ENCODE results near the gene BARHL2. TPM values are rescaled to one million over a fixed set of nuclear protein-coding genes. Genes with fewer than 3 reads are reported as not detected.
A peak's percentile ranks its signal among the peaks of the same experiment; 100 is the strongest.

BARHL2 gene
- total and polyA plus RNA-seq, 2 donors (not counting 3 experiments of a cell fraction or from before 2014, with no cell fraction given): not detected

- Histone ChIP-seq H3K79me2 (ENCODE audit: control insufficient read depth, insufficient read depth, low read length) (no peaks in the 10 kb centered on the region), H3K27ac (ENCODE audit: insufficient read depth, low read depth, low read length) (no peak overlapping the region), H3K36me3 (ENCODE audit: control insufficient read depth in 2 of 2, extremely low read depth in 1 of 2, insufficient read depth in 2 of 2, low read length in 2 of 2) (no peaks in the 10 kb centered on the region), H2AFZ (ENCODE audit: low read depth, low read length) (no peak overlapping the region), H4K20me1 (replicated peaks; ENCODE audit: control insufficient read depth, extremely low read depth, insufficient read depth, low read length) (no peaks in the 10 kb centered on the region), H3K4me2 (ENCODE audit: insufficient read depth, low read length) (no peak overlapping the region), H3K4me3 (replicated peaks in 1 of 3; ENCODE audit: insufficient read depth in 1 of 3, low read depth in 1 of 3, low read length in 3 of 3) (no peak overlapping the region), H3K27me3 (ENCODE audit: control insufficient read depth in 2 of 2, insufficient read depth in 2 of 2, low read length in 2 of 2) (peaks cover 88 to 99% of the 10 kb centered on the region in 2 experiments), H3K9ac (replicated peaks; ENCODE audit: extremely low read depth, insufficient read depth, low read length) (no peak overlapping the region), H3K4me1 (ENCODE audit: control insufficient read depth, extremely low read depth, insufficient read depth, low read length) (peaks cover 2% of the 10 kb centered on the region), H3K9me1 (replicated peaks; ENCODE audit: control insufficient read depth, extremely low read depth, insufficient read depth, low read length) (no peaks in the 10 kb centered on the region), H3K9me3 (replicated peaks; ENCODE audit: control insufficient read depth, insufficient read depth, low read length) (no peaks in the 10 kb centered on the region)
- DNase-seq (ENCODE audit: low read depth, low spot score) (no peak), FAIRE-seq (no peak)
- intact Hi-C loops (cut with micrococcal nuclease) (loop anchor here (5.0 kb wide), 1 partner anchor 553 kb away; no protein-coding TSS in a partner anchor), dilution Hi-C loops (cut with MboI; ENCODE audit: extremely low pct_ligation_motif_present, low sequenced_read_pairs) (no loop called here)
- TF ChIP-seq EZH2 (IDR thresholded peaks at IDR 0.05; ENCODE audit: borderline replicate concordance, low read depth, low read length, severe bottlenecking) (peak; percentile 56), CTCF (IDR thresholded peaks at IDR 0.05; ENCODE audit: extremely low read depth in 1 of 2, insufficient read depth in 1 of 2, low read depth in 1 of 2, low read length in 2 of 2) (no peak)
- POLR2A ChIA-PET: no interaction called here
- CTCF ChIA-PET: interaction anchor here (0.8 to 1.7 kb wide), 3 partner anchors 302 to 441 kb away, joined by 3 to 9 read pairs (median 7); no protein-coding TSS in a partner anchor
- BruUV-seq (replicated peaks): no TSS peak
Observed at GRCh38 chr1:90724361-90724760, 7.3 kb upstream of the BARHL2 start.

- Histone ChIP-seq H3K4me3 (replicated peaks in 1 of 3; ENCODE audit: insufficient read depth in 1 of 3, low read depth in 1 of 3, low read length in 3 of 3) (no peak overlapping the region), H3K9ac (replicated peaks; ENCODE audit: extremely low read depth, insufficient read depth, low read length) (no peak overlapping the region), H3K4me2 (ENCODE audit: insufficient read depth, low read length) (no peak overlapping the region), H3K9me1 (replicated peaks; ENCODE audit: control insufficient read depth, extremely low read depth, insufficient read depth, low read length) (no peaks in the 10 kb centered on the region), H3K36me3 (ENCODE audit: control insufficient read depth in 2 of 2, extremely low read depth in 1 of 2, insufficient read depth in 2 of 2, low read length in 2 of 2) (no peaks in the 10 kb centered on the region), H3K4me1 (ENCODE audit: control insufficient read depth, extremely low read depth, insufficient read depth, low read length) (peaks cover 2% of the 10 kb centered on the region), H3K79me2 (ENCODE audit: control insufficient read depth, insufficient read depth, low read length) (no peaks in the 10 kb centered on the region), H3K9me3 (replicated peaks; ENCODE audit: control insufficient read depth, insufficient read depth, low read length) (no peaks in the 10 kb centered on the region), H2AFZ (ENCODE audit: low read depth, low read length) (no peak overlapping the region), H3K27me3 (ENCODE audit: control insufficient read depth in 2 of 2, insufficient read depth in 2 of 2, low read length in 2 of 2) (peaks cover 92 to 99% of the 10 kb centered on the region in 2 experiments), H3K27ac (ENCODE audit: insufficient read depth, low read depth, low read length) (no peak overlapping the region), H4K20me1 (replicated peaks; ENCODE audit: control insufficient read depth, extremely low read depth, insufficient read depth, low read length) (no peaks in the 10 kb centered on the region)
- intact Hi-C loops (cut with micrococcal nuclease): loop anchor here (2.0 to 5.0 kb wide), 2 partner anchors 297 to 554 kb away; no protein-coding TSS in a partner anchor
- FAIRE-seq: no peak
- ChIA-PET POLR2A (no interaction called here), CTCF (interaction anchor here (0.8 to 1.3 kb wide), 2 partner anchors 303 to 442 kb away, joined by 3 to 7 read pairs; no protein-coding TSS in a partner anchor)
- no peak for DNase-seq (ENCODE audit: low read depth, low spot score)
- BruUV-seq (replicated peaks): no TSS peak
- dilution Hi-C loops (cut with MboI; ENCODE audit: extremely low pct_ligation_motif_present, low sequenced_read_pairs): no loop called here
- TF ChIP-seq GATA2 (IDR thresholded peaks at IDR 0.05; ENCODE audit: insufficient read depth, insufficient read length, low read depth, low read length) (no peak), POLR2A (IDR thresholded peaks at IDR 0.05; ENCODE audit: low read depth, low read length) (no peak), FOS (IDR thresholded peaks at IDR 0.05; ENCODE audit: borderline replicate concordance, insufficient read depth, low read length) (no peak), MYC (IDR thresholded peaks at IDR 0.05; ENCODE audit: low read depth, low read length) (no peak), POLR2AphosphoS5 (IDR thresholded peaks at IDR 0.05; ENCODE audit: insufficient read depth, low read depth, low read length) (no peak), CTCF (IDR thresholded peaks at IDR 0.05; ENCODE audit: extremely low read depth in 1 of 2, insufficient read depth in 1 of 2, low read depth in 1 of 2, low read length in 2 of 2) (peak in 1 of 2 donors; percentile 22), MAX (IDR thresholded peaks at IDR 0.05; ENCODE audit: insufficient read depth, insufficient read length) (no peak), EZH2 (IDR thresholded peaks at IDR 0.05; ENCODE audit: borderline replicate concordance, low read depth, low read length, severe bottlenecking) (peak; percentile 73), JUN (IDR thresholded peaks at IDR 0.05; ENCODE audit: borderline replicate concordance, insufficient read depth, insufficient read length, low read depth) (no peak)
Observed at GRCh38 chr1:90723590-90724108, 6.5 kb upstream of the BARHL2 start.

All from endothelial cell of umbilical vein (primary cell).